MCF 10A (cell line): Measurements from ENCODE around the gene ANAPC5. TPM values are rescaled to one million over a fixed set of nuclear protein-coding genes. Genes with fewer than 3 reads are reported as not detected.

Experiments used
- BruUV-seq: library from RNA; stranded (reverse); fragments of 400-500 nt; replicated peaks from 2 replicates; lab custom pipeline; 2021; lab: Mats Ljungman, UMichigan
- CTCF ChIA-PET: fragments of 300-600 bp; sonication (Branson Sonifier 250); formaldehyde crosslinking; extraction: SDS; loops from one replicate; lab custom pipeline; 2021; ENCODE audit warnings: antibody characterized with exemption, inconsistent platforms; lab: Yijun Ruan, JAX
- POLR2A ChIA-PET: fragments of 300-600, 350-650 bp; sonication (Branson Sonifier 250); formaldehyde crosslinking; extraction: SDS; loops from one replicate; lab custom pipeline; 2020; ENCODE audit warnings: antibody characterized with exemption, inconsistent platforms; lab: Yijun Ruan, JAX
- DNase-seq: peaks from one replicate; pipeline ENCODE4 v3.0.0-alpha.2; 2018; ENCODE audit not compliant: unreplicated experiment
- H3K27ac Mint-ChIP-seq: one replicate; pipeline ENCODE4 v1.8.0; 2022; ENCODE audit warnings: mild to moderate bottlenecking, low read depth, mixed read lengths; ENCODE audit not compliant: unreplicated experiment
- H3K27me3 Mint-ChIP-seq: one replicate; pipeline ENCODE4 v1.8.0; 2022; ENCODE audit warnings: mixed read lengths; ENCODE audit not compliant: insufficient read depth, unreplicated experiment
- H3K36me3 Mint-ChIP-seq: one replicate; pipeline ENCODE4 v1.8.0; 2022; ENCODE audit warnings: mild to moderate bottlenecking, moderate library complexity, mixed read lengths; ENCODE audit not compliant: insufficient read depth, unreplicated experiment
- H3K4me1 Mint-ChIP-seq: one replicate; pipeline ENCODE4 v1.8.0; 2022; ENCODE audit warnings: mixed read lengths; ENCODE audit not compliant: insufficient read depth, unreplicated experiment
- H3K4me3 Mint-ChIP-seq: one replicate; pipeline ENCODE4 v1.8.0; 2022; ENCODE audit warnings: mild to moderate bottlenecking, moderate library complexity, mixed read lengths; ENCODE audit not compliant: unreplicated experiment
- H3K9me3 Mint-ChIP-seq: one replicate; pipeline ENCODE4 v1.8.0; 2022; ENCODE audit warnings: mixed read lengths; ENCODE audit not compliant: unreplicated experiment
- intact Hi-C: fragments of 100-400 bp; cut with micrococcal nuclease; formaldehyde crosslinking; loops from 2 replicates; pipeline ENCODE4 v1.14.1; 2022
- total RNA-seq: library from RNA; stranded (reverse); gene quantifications from 2 replicates; pipeline ENCODE4 v1.2.3, GENCODE V29; 2022
- TF ChIP-seq, protein P1 (sequence below): fragments of 200-600 bp; IDR thresholded peaks from one replicate; pipeline ENCODE4 v1.8.0; 2022; ENCODE audit warnings: antibody characterized with exemption, mild to moderate bottlenecking; ENCODE audit not compliant: unreplicated experiment

ANAPC5 gene
- total RNA-seq, 1 experiment from 2014 or later: 95.6 TPM

DNA sequence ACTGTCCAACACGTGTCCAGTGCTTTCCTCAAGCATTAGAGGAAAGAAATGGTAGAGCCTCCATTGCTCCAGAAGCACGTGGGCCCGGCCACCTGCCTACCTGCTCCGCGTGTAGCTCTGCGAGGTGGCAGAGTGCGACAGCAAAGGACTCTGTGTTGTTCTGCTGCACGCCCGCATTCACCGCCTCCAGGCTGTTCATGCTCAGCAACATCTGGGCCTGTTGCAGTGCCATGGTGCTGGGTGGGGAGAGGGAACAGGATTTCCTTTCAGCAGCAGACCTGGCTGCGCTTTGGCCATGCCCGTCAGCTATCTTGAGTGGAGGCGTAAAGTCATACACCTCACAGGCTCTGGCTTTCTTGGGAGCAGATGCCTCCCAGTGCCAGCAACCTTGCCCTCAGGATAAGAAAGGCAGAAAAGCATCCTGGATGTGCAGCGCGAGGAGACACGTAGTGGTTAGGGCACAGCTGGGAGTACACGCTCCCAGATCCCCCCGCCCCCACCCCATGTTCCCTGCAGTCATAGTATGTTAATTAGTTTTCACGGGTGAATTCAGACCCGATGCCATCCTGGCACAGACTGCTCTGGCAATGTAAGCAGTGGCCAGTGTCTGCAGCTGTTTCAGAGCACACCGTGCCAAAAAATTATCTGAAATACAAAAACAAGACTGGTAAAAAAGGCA is 25.1 kb downstream of the ANAPC5 start:
- no peak for DNase-seq
- POLR2A ChIA-PET: no interaction called here
- Mint-ChIP-seq H3K9me3 (no peaks in the 10 kb centered on the region), H3K27ac (peak overlapping the region; percentile 9), H3K27me3 (no peaks in the 10 kb centered on the region), H3K36me3 (peaks cover 93% of the 10 kb centered on the region), H3K4me3 (no peak overlapping the region), H3K4me1 (no peaks in the 10 kb centered on the region)
- CTCF ChIA-PET: interaction anchor here (0.6 to 3.9 kb wide), 2 partner anchors 7 to 1473 kb away, joined by 3 to 25 read pairs; no protein-coding TSS in a partner anchor
- intact Hi-C loops: no loop called here
- no TSS peak for BruUV-seq
- TF ChIP-seq, protein P1, sequence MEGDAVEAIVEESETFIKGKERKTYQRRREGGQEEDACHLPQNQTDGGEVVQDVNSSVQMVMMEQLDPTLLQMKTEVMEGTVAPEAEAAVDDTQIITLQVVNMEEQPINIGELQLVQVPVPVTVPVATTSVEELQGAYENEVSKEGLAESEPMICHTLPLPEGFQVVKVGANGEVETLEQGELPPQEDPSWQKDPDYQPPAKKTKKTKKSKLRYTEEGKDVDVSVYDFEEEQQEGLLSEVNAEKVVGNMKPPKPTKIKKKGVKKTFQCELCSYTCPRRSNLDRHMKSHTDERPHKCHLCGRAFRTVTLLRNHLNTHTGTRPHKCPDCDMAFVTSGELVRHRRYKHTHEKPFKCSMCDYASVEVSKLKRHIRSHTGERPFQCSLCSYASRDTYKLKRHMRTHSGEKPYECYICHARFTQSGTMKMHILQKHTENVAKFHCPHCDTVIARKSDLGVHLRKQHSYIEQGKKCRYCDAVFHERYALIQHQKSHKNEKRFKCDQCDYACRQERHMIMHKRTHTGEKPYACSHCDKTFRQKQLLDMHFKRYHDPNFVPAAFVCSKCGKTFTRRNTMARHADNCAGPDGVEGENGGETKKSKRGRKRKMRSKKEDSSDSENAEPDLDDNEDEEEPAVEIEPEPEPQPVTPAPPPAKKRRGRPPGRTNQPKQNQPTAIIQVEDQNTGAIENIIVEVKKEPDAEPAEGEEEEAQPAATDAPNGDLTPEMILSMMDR: no peak

DNA sequence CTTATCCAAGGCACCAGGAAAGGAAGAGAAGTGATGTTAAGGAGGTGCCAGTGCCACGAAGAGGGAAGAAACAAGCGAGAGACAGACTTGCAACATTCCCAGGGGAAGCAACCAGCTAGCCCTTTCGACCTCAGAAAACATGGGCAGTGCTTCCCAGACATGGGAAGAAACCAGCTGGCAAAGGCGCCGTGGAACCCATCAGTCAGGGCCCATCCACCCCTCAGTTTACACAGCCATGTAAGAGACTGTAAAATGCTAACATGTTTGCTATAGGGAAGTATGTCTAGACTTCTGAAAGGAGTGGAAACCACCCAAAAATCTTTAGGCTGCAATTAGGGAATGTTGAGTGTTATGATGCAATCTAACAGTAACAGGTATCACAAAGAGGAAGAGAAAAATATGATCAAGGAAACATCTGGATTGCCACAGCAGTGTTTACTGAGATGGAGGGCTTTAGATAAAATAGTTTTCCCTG is 26.3 kb downstream of the ANAPC5 start:
- no peaks in the 10 kb centered on the region for H3K4me1 Mint-ChIP-seq
- no peak overlapping the region for H3K4me3 Mint-ChIP-seq
- no peaks in the 10 kb centered on the region for H3K9me3 Mint-ChIP-seq
- no TSS peak for BruUV-seq
- intact Hi-C loops: no loop called here
- peak overlapping the region; percentile 9 for H3K27ac Mint-ChIP-seq
- no peak for DNase-seq
- POLR2A ChIA-PET: no interaction called here
- TF ChIP-seq, protein P1: no peak
- peaks cover 81% of the 10 kb centered on the region for H3K36me3 Mint-ChIP-seq
- no peaks in the 10 kb centered on the region for H3K27me3 Mint-ChIP-seq
- CTCF ChIA-PET: interaction anchor here (0.6 to 3.9 kb wide), 2 partner anchors 9 to 73 kb away, joined by 3 to 25 read pairs; no protein-coding TSS in a partner anchor

DNA sequence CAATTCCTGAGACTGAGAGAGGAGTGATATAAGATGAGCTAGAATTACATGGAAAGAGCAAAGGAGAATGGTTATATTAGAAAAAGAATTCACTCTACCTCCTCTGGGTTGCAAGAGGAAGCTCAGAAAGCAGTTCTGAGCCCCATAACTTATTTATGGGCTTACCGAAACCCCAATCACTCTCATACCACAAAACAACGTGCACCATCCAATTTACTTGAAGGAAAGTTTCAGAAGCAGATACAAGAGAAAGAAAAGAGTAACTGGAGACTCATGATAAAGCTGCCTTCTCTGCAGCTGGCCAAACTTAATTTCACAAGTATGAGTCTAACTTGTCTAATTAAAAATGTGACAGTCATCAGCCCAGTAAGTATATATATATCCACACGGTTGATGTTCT is 28.3 kb downstream of the ANAPC5 start:
- POLR2A ChIA-PET: interaction anchor here (0.8 to 1.7 kb wide), 3 partner anchors 9 to 77 kb away, joined by 4 read pairs; no protein-coding TSS in a partner anchor
- intact Hi-C loops: no loop called here

DNA sequence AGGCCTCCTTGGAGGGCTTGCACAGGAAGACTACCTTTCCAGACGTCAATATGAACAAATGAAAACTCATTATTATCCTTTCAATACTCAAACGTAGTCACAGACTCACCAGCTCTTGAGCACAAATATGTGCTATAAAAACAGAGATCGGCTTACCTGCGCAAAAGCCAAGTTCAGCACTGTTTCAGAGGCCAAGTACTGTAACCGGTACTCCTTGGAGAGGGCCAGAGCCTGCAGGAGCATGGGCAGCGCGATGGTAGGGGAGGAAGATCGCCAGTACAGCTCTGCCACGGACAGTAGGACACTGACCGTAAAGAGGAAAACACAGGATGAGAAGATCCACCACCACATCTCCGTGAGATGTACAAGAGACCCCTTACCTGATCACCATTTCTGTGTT is 34.1 kb downstream of the ANAPC5 start:
- Mint-ChIP-seq H3K4me1 (no peaks in the 10 kb centered on the region), H3K36me3 (peaks cover 74% of the 10 kb centered on the region), H3K27ac (peak overlapping the region; percentile 19), H3K4me3 (no peak overlapping the region), H3K9me3 (no peaks in the 10 kb centered on the region), H3K27me3 (no peaks in the 10 kb centered on the region)
- CTCF ChIA-PET: interaction anchor here (0.6 to 0.9 kb wide), 2 partner anchors 10 to 55 kb away, joined by 3 read pairs; no protein-coding TSS in a partner anchor
- TF ChIP-seq, protein P1: no peak
- intact Hi-C loops: no loop called here
- DNase-seq: no peak
- POLR2A ChIA-PET: interaction anchor here (0.6 kb wide), 1 partner anchor 20 kb away, joined by 3 read pairs; no protein-coding TSS in a partner anchor
- BruUV-seq: no TSS peak

More for the DNA sequence above, 28.3 kb downstream of the ANAPC5 start:
- H3K36me3 Mint-ChIP-seq: peaks cover 80% of the 10 kb centered on the region
- no TSS peak for BruUV-seq
- H3K4me1 Mint-ChIP-seq: no peaks in the 10 kb centered on the region
- no peaks in the 10 kb centered on the region for H3K9me3 Mint-ChIP-seq
- TF ChIP-seq, protein P1: no peak
- CTCF ChIA-PET: interaction anchor here (0.6 to 3.9 kb wide), 6 partner anchors 11 to 119 kb away, joined by 3 to 25 read pairs (median 4); no protein-coding TSS in a partner anchor
- H3K27ac Mint-ChIP-seq: peak overlapping the region; percentile 68
- no peak for DNase-seq
- H3K27me3 Mint-ChIP-seq: no peaks in the 10 kb centered on the region
- H3K4me3 Mint-ChIP-seq: no peak overlapping the region
